AG09319 (cell line): ENCODE measurements around the gene TRERF1.

Experiments
- DNase-seq: peaks from one replicate; pipeline ENCODE4 v3.0.0-alpha.2; 2010; ENCODE audit warnings: low read depth; ENCODE audit errors: extremely low read depth
- TF ChIP-seq, protein P1 (sequence below): IDR thresholded peaks from 2 replicates; pipeline ENCODE4 v1.5.1; 2011; ENCODE audit warnings: low read depth, mild to moderate bottlenecking, inconsistent platforms, low read length, moderate library complexity

The TRERF1 gene

DNA sequence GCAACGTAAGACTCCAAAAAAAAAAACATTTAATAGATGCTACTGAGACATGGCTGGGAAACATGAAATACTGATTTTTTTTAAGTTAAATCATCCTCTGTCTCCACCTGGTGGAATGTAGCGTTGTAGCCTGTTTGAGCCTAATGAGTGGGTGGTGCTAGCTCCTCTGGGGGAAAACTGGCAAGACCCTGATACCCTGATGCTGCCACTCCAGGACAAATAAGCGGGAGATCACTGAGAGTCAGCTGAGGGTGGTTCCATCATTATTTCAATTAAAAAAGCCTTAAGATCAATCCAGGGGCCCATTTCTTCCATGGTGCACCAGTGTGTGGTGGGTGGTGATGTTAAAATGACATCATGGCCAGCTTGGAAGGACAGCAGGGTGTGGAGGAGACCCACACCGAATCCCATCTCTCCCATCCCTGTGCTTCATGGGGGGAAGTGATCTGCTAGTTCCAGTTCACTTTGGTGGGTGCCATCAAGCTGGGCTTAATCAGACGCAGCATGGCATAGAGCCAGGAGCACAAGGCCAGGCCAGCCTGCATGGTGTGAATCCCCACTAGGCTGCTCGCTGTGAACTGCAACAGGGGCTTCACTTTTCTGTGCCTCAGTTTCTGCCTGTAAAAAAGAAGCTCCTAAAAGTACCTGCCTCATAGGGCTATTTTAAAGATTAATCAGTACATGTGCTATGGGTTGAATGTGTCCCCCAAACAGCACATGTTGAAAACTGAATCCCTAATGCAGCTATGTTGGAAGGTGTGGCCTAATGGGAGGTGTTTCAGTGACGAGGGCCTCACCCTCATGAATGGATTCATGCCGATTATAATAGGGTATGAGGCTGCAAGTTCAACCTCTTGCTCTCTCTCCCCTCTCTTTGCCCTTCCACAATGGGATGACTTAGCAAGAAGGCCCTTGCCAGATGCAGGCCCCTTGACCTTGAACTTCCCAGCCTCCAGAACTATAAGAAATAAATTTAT is 221.1 kb downstream of the TRERF1 start:
- TF ChIP-seq, protein P1, sequence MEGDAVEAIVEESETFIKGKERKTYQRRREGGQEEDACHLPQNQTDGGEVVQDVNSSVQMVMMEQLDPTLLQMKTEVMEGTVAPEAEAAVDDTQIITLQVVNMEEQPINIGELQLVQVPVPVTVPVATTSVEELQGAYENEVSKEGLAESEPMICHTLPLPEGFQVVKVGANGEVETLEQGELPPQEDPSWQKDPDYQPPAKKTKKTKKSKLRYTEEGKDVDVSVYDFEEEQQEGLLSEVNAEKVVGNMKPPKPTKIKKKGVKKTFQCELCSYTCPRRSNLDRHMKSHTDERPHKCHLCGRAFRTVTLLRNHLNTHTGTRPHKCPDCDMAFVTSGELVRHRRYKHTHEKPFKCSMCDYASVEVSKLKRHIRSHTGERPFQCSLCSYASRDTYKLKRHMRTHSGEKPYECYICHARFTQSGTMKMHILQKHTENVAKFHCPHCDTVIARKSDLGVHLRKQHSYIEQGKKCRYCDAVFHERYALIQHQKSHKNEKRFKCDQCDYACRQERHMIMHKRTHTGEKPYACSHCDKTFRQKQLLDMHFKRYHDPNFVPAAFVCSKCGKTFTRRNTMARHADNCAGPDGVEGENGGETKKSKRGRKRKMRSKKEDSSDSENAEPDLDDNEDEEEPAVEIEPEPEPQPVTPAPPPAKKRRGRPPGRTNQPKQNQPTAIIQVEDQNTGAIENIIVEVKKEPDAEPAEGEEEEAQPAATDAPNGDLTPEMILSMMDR, result peak; percentile 12
- no peak for DNase-seq

DNA sequence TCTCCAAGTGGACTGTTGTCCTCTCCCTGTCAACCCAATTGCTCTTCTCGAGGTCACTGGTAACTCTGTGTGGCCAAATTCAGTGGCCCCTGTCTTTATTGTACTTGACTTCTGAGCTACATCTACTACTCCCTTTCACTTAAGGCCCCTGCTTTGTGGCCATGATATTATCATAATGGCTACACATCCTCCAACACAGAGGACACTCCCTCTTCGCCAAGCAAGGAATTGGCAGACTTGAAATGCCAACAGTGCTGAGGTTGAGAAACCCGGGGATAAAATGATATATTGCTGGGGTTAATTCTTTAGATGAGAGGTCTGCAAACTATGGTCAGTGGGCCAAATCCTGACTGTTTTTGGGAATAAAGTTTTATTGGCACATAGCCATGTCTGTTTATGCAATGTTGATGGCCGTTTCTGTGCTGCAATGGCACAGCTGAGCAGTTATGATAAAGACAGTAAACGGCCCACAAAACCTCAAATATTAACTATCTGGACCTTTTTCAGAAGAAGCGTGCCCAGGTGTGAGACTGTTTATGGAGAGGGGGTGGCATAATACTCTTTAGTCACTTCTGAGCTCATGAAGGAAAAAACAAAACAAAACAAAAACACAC is 222.1 kb downstream of the TRERF1 start:
- TF ChIP-seq, protein P1, result no peak
- no peak for DNase-seq

DNA sequence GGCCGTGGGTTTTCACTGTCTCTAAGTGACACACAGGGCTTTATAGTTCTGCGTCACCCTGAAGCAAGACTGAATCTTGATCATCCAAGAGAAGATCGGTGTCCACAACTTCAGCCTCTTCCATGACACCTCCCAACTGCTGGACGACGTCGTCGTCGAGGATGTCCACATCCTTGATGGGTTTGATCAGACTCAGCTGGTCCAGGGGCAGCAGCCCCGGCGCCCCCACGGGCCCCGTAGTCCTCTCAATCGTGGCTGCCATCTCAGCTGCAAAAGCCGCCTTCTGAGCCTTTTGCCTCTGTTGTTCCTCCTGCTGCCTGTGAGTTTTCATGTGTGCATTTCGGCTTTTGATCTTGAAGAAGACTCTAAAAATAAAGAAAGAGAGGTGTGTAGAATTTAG is 223.4 kb downstream of the TRERF1 start:
- DNase-seq, result no peak
- TF ChIP-seq, protein P1, result no peak

DNA sequence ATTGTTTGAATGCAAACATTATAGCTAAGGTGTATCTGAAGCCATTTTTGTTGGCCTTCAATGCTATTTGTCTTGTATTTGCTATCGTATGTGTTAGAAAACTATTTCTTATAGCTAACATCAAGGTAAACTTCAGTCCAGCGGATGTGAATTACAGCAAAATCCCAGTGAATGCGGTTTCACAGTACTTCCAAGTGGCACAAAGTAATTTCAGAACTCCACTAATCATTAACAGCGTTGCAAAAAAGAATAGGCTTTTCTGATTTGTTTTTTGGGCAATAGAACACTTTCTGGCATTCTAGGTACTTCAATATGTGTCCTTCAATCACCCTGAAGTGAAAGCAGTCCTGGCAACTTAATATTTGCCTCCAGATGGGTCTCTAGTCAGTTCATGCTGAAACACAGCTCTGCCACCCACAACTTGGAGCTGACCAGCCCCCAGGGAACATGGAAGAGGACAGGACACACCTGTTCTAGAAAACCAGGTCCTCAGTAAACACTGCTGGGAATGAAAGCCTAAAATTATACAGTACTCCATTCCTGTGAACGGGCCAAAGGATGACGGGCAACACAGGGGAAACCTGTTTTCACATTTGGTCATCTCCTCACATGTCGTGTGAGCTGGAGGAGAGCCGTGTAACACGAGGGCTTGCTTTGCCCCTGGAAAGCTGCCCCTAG is 224.4 kb downstream of the TRERF1 start:
- DNase-seq, result no peak

DNA sequence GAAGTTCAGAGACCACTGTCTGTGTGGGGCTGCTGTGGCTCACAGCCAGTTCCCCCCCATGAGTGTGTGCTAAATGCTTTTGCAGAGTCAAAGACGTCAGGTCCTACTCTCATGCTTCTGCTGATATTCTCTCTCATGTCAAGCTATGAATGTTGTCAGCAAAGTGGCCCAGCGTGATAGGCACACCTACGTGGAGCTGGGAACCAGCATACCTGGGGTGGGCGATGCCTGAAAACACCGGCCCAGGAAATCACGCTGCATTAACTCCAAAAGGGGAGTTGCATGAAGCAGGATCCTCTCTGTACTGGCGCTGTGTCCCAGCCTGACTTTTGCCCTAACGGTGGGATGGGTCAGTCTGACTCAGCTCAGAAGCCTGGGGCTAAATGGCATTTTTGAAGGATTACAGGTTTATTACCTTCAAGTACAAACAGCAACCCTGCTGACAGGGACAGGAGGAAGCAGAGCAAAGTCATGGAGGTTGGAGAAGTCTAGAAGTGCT is 225.0 kb downstream of the TRERF1 start:
- TF ChIP-seq, protein P1, result no peak
- DNase-seq, result no peak

More for the DNA sequence above, 224.4 kb downstream of the TRERF1 start:
- TF ChIP-seq, protein P1, result no peak

DNA sequence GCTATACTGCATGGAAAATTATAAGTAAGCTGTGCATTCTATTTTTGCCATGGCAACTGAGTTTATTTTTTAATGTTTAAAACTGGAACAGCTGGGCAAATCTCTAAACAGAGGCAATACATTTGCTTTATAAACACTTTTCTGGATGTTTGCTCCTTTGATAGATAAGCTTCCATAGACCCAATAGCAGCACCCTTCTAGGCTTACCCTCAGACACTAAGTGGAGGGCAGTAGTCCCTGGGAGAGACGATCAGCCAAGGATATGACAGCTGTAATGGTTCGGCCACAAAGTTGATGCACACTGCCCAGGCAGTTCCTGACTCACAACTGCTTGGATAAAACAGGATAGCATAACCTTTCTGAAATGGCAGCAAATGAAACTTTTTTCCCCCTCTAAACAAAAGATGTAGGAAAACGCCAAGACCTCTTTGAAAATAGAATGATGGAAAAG is 225.5 kb downstream of the TRERF1 start:
- TF ChIP-seq, protein P1, result no peak
- no peak for DNase-seq
